Stimulated activated CD4-positive, alpha-beta T cell treated with anti-CD3 and anti-CD28 coated beads, TNF-alpha, amount 100 ng/mL, for 1 hour (primary cell): ENCODE results near the gene TEX2.

Experiments used
- DNase-seq, 3 donors: peaks; one replicate each; pipeline ENCODE4 v3.0.0-alpha.2; 2020; ENCODE audit warnings: low read depth in 3 of 3, low spot score in 1 of 3

TEX2 gene

DNA sequence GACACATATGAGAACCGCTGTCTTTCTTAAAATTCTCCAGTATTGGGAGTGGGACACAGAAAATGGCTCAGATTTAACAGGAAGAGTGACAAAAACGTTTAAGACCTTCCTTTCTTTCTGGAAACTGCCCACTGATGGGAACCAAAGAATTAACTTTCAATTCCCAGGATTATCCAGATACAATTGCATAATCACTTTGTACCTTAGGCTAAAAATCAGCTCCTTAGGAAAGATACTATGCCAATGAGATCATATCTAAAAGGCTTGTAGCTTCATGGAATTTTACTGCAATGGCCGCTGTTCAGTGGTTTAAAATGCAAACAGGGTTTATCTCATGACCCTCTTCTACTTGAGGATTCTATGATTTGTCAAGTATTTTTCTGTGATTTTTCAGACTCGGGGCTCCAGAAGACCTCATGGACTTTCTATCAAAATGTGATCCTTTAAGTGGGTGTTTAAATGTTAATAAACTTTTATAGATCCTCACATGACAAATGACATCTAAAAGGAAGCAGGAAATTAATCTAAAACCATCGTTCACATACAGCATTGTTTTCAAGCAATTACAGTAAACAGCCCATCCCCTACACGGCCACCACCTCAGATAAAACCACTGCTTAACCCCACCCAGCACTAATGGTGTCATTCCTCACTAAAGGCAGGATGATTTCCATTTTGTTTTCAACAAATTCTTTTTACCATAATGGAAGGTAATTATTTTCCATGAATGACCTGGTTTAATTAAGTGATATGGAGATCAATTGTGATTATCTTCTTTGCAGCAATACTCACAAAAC, 101.5 kb downstream of the TEX2 start:
- DNase-seq = no peak

DNA sequence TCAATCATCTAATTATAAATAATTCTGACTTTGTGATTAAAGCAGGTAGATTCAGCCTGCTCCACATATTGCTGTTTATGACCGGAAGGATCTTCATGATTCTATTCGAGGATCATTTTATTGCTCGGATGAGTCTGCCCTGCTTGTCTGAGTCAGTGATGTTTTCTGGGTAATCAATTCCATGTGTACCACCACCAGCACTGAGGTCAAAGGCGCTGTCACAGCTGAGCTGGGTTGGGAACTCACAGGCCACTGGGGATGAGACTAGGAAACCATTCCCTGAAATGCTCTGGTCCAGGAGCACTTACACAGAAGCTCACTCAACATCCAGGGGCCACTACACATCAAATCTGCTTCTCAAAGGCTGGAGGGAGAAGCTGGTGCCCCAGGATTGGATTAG, 102.7 kb downstream of the TEX2 start:
- DNase-seq = no peak

DNA sequence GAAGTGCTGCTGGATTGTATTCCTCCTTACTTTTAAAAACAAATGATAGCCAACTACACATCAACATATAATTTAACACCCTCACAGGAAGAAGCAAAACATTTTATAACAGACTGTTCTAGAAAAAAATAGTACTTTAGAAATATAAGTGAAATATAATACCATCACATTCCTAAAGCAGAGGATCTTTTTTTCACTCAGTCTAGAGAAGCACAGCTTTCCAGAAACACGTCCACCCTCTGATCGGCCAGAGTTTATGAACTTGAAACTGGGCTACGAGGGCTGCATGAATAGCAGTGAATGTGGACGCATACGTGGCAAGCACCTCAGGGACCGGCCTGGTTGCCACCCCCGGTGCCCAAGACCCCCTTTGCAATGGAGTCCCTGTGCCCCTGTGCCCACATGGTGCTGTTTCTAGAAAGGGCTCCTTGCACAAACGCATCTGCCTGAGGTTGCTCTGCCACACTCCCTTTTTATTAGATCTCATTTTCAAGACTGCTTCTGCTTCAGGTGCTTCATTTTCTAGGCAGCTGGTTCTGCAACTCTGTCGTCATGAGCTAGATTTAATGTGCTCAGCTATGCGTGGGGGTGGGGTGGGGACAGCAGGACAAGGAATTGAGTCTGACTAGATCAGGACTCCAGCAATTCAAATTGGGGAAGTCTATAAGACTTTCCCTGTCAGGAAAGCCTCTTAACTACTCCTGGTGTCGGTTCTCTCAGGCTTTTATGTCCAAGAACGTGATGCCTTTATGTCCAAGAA, 104.0 kb downstream of the TEX2 start:
- no peak for DNase-seq

DNA sequence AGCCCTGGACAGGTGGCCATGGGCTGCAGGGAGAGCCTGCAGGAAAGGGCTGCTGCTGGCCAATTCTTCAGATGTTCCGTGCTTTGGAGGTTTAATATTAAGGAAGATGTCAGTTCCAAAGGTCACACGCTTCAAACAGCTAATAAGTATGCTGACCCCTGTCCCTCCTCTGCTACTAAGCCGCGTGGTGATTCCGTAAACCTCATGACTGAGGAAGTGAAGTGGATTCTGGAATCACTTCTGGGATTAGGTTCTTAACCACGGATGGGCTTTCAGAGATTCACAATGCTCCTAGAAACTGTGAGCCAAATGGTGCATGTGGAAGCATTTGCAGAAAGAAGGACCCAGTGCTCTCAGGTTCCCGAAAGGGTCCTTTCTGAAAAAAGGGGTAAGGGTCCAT, 104.7 kb downstream of the TEX2 start:
- no peak for DNase-seq

DNA sequence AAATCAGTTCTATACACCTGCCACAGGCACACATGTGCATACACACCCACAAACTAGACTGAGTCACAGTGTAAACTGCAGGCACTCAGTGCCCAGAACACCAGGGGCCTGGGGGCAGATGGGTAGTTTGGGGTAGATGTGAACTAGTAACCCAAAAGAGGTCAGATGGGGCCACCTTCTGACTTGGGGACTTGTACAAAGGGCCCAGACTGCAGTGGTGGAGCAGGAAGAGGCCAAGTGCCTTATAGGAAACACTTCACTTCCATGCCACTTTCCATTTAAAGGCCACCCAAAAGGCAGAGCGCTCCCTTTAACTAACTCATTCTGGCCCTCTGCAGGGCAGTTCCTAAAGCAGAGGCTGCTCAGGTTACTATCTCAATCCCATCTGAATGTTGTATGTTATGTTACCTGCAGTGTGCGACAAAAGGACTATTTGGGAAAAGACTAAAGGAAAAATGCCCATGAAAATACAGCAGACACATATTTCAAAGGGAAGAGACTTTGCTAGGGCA, 105.3 kb downstream of the TEX2 start:
- DNase-seq = no peak

DNA sequence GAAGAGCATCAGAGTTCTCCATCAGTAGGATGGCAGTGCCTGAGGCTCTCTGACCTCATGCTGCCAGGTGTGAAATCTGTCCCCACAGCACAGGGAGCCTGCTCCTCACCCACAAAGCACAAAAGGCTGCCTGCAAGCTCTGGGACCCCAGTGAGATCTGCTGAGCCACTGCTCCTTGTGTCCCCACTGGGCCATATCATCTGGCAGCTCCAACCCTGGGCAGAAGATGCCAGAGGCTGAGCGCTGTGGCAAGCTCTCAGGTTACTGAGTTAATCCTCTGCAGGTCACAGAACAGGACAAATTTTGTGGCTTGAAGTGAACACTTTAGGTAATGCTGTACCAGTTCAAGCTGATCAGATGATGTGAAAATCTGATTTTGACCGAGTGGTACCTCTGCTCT, 106.4 kb downstream of the TEX2 start:
- DNase-seq = no peak

DNA sequence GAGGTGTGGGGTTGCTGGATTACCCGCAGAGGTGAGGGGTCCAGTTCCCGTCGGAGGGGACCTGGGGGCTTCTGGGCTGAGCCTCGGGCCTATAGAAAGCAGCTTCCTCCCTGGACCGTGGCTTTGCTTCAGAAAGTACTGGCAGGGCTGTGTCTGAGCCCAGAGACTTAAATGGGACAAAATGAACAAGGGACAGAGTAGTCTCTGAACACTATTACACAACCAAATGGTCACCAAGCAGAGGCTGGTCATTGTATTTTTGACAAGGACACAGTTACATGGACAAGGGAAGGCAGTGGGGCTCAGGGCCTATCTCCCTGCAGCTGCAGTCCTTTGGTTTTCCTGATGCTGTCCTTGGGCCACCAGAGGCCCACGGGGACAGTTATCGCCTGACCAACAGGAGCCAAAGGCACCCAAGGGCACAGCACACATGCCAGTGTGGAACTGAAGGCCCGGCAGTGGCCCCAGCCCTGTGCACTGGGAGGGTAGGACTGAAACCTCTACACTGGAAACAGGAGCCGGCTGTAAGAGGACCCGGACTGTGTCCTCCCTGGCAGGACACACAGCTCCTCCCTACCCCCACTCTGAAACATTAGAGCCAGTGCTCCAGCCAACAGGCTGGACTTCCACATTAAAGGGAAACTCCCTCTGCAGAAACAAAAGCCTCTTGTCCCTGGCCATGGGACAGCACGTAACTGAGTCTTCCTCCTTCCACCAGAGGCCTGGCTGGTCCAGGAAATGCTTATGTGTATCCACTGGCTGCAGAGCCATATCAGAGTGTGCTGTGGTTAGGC, 107.1 kb downstream of the TEX2 start:
- DNase-seq = no peak

DNA sequence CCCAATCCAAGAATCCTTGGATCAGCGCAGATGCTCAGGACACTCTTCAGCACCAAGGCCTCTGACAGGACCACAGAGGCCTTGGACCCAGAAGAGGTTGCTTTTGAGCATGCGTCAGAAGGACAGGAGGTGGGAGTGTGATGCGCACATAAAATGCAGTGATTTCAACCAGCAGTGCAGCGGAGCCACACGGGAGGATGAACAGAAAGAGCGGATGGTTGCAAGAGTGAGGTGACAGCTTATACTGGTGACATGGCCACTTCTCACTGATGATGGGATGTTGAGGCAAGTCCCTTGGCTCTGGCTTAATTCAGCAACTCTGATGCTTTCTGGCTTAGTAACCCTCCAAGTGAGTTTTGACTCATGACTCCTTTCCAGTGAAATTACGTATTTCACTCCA, 107.9 kb downstream of the TEX2 start:
- DNase-seq = no peak

DNA sequence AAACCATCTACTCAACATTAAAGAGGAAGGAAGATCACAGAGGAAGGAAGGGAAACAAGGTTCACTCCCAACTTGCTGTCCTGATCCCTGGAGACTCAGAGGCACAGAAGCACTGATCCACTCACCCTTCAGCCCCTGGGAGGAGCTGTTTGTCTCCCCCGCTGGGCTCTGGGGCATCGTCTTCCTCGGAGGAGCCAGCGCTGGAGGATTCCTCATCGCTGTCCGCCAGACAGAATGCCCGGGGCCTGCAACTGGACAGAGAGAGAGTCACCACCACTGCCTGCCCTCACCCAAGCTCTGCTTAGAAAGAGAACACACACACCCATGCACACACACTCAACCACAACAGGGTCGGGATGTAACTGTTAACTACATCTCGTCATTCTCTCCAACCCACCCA, 108.3 kb downstream of the TEX2 start:
- no peak for DNase-seq

DNA sequence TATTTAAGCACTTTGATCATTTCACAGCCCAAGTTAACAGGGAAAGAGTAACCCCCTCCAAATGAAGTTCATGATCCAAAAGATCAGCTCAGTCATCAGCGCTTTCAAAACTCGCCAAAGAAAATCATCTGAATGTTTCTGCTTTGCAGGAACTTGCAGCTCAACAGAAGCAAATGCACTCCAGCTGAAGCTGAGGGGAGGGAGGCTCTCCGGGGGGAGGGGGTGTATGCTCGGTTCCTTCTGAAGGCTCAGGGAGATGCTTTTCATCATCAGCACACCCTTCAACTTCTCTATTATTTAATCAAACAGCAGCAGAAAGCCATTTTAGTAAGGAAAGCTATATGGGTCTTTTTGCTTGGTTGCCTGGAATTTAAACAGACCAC, 108.8 kb downstream of the TEX2 start:
- no peak for DNase-seq

DNA sequence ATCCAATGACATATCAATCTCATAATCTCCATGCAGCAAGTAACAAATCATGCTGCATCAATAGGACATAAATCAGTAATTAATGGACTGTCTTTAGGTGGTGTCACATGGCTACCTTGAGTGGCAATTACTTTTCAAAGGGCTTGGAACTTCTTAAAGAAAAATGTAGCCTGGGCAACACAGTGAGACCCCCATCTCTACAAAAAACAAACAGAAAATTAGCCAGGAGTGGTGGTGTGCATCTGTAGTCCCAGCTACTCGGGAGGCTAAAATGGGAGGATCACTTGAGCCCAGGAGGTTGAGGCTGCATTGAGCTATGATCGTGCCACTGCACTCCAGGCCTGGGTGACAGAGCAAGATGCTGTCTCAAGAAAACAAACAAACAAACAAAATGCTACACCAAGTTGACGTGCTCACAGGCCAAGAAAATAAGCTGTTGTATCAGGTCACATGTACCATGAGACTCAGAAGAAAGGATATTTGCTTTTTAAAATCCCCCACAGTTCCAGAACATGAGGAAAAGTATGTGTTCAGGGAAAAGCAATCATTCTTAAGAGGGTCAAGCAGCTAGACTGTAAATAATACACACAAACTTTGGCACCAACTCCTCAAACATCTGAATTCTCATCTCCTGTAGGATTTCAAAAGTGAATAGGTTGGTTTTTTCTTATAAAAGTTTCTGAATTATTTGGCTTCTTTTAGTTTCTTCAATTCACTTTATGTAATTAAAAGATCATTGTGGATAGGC, 109.3 kb downstream of the TEX2 start:
- no peak for DNase-seq

DNA sequence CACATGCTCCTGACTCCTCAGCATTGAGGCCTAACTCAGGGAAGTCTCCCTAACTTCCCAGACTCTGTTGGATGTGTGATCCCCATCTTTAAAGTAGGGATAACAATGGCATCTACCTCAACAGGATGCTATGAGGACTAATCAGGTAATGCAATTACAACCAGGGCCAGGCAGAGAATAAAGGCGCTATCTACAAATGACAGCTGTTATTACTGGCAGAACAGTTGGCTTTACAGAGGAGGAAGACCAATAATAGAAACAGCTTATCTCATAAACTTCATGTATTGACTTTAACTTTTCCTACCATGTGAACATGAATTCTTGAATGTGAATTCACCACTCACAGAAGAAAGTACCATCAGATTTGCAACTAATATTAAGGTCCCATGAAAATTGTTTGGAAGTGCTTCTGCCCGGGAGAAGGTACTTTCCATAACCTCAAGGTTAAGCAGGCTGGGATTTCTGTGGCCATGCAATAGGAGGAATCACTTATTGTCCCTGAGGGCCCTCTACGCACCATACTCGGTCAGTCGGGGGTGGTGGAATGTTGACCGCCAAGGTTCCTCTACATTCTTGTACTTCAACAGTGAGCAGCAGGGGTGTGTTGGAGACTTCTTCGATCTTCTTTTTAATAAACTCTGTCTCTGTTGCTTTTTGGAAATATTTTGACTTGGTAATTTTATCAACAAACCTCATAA, 110.5 kb downstream of the TEX2 start:
- no peak for DNase-seq

DNA sequence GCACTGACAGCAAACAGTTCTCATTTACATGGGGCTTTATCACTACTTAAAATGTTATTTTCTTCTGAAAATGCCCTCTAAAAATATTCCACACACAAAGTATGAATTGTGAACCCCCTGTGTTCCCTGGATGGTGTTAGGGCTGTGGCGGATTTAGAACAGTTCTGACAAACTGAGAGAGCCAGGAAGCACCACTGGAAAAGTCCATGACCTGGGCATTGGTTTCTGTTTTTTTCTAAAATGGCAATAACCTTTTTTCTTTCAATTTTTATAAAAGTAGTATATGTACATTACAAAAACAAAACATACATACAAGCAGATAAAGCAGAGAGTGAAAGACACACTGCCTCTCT, 112.1 kb downstream of the TEX2 start:
- DNase-seq = no peak

DNA sequence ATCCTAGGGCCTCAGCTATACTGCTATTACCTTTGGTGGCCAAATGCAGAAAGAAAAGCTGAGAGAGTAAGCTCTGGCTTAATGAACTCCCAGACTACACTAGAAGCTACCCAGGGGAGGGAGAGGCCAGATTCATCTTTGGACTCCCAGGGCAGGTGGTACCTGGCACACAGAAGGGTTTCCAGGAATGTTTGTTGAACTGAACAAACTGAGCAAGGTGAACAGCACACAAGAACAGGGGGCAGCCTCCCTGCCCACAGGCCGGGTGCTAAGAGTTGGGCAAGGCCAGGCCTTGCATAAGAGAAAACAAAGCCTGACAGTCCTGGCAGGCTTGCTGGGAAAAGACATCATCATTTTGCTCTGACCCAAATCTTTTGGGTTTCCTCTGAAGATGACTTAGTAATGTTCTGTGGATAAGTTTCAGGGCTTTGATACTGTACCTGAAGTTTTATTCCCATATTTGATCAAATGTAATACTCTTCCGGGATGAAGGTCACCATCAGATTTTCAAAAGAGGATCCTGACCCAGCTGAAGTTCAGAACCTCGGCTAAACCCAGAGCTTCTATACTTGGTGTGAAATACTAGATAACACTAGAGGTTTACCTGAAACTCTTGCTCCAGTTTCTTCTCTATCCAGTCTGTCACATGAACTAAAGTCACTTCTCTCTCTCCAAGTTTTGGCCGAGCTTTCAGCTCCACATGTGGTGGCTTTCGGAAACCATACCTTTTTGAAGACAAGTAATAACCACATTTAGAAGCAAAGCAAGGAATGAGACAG, 112.6 kb downstream of the TEX2 start:
- no peak for DNase-seq

DNA sequence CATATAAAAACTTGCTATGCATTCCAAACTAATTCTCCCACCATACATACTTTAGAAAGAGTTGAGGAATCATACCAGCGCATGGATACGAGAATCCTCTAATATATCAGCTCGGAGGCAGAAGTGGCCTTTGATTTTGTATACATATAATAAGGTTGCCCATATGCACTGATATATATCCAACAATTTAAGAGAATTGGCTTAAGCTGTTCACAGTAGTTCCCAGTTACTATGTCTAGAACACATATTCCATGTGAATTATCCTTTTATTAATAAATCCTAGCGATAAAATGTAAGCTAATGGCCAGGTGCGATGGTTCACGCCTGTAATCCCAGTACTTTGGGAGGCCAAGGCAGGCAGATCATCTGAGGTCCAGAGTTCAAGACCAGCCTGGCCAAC, 113.9 kb downstream of the TEX2 start:
- DNase-seq = no peak

DNA sequence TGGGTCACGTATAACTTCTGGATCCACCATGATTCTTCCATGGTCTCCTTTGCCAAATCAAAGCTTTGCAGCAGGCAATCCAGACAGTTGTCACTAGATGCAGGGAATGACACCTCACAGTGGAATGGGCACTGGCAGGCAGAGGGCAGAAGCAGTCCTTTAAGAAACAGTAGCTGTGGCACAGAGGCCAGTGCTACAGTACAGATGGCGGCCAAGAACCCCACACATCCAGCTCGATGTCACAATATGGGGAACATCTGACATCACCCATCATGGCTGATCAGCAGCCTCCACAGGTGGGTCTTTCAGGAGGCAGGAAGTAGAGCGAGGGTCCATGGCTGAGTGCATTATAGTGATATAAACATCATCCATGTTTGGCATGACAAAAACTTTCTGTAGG, 114.4 kb downstream of the TEX2 start:
- DNase-seq = no peak

DNA sequence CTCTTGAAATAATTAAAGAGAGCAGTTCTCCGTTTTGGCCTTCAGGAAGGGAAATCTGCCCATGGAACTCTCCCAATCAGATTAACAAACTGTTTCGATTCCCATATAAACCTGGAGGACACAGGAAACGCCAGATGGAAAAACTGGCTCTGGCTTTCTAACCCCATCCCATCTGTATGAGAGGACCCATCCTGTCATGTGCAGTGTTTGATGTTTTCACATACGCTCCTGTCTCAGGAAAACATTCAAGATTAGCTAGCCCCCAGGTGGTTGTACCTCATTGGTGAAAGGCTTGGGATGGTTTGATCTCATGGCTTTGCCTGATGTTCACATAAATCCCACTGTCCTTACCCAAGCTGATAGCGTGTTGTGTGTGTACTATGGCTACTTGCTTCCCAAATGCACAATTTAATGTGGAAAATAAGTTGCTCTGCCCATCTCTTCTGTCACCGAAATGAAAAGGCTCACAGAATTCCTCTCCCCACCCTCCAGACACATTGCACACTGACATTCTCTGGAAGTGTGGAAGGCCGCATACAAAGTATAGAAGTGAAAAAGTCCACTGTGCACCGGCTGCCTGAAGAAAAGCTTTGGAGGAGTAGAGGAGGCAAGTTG, 114.9 kb downstream of the TEX2 start:
- DNase-seq = no peak

DNA sequence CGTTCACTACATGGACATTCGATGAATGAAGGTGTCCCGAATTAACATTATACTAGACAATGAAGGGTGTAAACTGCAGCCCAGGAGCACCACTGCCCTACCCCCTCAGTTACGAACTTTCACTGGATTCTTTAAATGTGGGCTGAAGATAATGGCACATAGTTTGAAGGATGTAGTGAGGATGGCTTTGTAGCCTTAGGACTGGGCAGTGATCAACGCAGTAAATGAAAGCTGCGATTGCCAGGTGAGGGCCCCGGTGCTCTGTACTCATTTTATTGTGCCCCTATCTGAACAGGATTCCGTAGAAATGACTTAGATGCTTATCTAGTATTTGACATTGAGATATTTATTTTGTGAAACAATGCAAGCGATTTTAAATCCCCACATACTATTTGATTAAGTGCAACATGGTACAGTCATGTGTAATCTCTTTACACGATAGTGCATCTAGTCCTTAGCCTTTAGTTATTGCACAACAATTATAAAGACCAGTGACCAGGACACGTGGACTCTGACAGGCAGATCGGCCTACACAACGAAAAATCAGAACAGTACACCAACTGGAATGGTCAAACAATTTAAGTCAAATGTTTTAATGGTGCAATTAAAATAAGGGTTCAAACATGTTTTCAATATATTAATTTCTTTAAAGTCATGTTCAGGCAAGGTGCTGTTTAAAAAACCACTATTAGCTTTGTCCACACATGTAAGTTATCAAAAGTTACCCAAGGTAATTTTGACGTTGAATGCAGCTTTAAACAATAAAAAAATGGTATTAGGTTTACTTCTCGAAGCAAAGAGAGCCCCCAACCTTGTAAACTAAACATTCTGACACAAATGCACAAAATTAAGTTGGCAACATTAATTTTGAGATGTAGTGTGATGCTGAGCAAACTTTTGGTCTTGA, 115.7 kb downstream of the TEX2 start:
- DNase-seq = no peak
